NB4 (cell line): ENCODE data around the gene CAMTA1.

Experiments used
- CTCF ChIP-seq: IDR thresholded peaks from one replicate; pipeline ENCODE4 v1.5.1; 2012; ENCODE audit warnings: low read depth, low read length
- MAX ChIP-seq: IDR thresholded peaks from 2 replicates; pipeline ENCODE4 v1.6.1; 2011; ENCODE audit warnings: low read depth, low read length
- MYC ChIP-seq: IDR thresholded peaks from 2 replicates; pipeline ENCODE4 v1.6.1; 2011; ENCODE audit warnings: low read depth, low read length
- POLR2A ChIP-seq: IDR thresholded peaks from 2 replicates; pipeline ENCODE4 v1.6.1; 2011; ENCODE audit warnings: mild to moderate bottlenecking; ENCODE audit not compliant: insufficient read length; ENCODE audit errors: extremely low read depth

DNA sequence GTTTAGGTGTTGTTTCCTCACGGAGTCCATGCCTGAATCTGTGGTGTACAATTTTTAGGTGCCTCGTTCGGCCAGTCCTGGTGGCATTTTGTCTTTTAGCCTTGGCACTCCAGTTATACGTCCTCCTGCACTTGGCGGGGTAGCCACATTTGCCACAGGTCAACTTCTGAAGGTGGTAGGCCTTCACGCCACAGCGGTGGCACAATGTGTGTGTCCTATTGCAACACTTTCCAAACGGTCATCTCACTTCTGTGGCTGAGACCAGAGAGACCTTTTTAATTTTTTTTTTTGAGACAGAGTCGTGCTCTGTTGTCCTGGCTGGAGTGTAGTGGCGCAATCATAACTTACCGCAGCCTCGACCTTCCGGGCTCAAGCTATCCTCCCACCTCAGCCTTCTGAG is 49.1 kb downstream of the CAMTA1 start:
- TF ChIP-seq MYC (no peak), CTCF (no peak), POLR2A (no peak), MAX (no peak)
